HG03103 (cell line): ENCODE data around the gene SPATA2.

Experiments used
- ATAC-seq: cut with Tn5 transposase; IDR thresholded peaks from one replicate; pipeline ENCODE4 v1.9.1; 2021; ENCODE audit warnings: low read depth; ENCODE audit not compliant: unreplicated experiment

SPATA2 gene

DNA sequence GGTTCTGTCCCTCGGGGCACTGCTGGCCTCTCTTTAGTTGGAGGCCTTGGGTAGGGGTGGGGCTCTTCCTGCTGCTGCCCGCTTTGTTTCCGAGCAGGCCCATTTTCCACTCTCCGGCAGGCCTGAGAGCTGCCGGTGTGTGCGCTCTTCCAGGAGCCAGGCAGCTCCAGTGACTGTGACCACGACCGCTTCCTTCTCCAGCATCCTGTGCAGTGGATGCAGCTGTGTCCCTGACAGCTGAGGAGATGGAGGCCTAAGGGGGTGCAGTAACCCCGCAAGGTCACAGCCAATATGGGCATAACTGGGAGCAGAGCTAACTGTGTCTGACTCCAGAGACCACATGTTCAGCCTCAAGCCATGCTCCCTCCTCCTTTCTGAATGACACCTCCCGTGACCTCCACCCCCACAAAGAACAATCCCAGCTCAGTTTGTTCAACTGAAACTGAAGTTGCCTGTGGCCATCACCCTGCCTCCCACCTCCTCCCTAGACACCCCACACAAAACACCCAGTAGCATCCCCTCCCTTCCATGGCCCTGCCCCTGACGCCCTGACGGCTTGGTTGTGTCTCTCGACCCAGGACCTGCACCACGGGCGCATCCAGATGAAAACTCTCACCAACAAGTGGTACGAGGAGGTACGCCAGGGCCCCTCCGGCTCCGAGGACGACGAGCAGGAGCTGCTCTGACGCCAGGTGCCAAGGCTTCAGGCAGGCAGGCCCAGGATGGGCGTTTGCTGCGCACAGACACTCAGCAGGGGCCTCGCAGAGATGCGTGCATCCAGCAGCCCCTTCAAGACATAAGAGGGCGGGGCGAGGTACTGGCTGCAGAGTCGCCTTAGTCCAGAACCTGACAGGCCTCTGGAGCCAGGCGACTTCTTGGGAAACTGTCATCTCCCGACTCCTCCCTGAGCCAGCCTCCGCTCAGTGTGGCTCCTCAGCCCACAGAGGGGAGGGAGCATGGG lies 27.8 kb downstream of the SPATA2 start:
- ATAC-seq, result no peak

DNA sequence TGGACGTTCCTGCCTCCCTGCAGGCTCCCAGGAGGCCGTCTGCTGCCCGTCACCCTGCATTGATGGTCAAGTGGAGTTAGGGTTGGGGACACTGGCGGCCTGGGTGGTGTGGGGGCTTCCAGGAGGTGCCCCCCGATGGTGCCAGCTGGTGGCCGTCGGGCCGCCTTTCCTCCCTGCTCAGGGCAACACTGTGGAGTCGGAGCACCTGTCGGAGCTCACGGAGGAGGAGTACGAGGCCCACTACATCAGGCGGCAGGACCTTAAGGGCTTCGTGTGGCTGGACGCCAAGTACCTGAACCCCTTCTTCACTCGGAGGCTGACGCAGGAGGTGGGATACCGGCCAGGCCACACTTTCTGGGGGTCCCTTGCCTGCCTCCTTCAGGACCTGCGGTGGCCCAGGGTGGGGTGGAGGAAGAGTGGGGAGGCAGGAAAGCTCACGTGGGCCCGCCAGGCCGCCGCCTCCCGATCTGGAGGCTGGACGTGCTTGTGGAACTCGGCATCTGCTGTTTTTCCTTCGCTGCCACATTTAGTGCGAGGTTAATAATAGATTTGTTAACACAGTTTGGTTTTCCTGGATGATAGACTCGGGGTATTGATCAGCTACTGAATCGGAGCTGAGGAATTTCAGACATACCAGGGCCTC lies 28.6 kb downstream of the SPATA2 start:
- ATAC-seq, result no peak

DNA sequence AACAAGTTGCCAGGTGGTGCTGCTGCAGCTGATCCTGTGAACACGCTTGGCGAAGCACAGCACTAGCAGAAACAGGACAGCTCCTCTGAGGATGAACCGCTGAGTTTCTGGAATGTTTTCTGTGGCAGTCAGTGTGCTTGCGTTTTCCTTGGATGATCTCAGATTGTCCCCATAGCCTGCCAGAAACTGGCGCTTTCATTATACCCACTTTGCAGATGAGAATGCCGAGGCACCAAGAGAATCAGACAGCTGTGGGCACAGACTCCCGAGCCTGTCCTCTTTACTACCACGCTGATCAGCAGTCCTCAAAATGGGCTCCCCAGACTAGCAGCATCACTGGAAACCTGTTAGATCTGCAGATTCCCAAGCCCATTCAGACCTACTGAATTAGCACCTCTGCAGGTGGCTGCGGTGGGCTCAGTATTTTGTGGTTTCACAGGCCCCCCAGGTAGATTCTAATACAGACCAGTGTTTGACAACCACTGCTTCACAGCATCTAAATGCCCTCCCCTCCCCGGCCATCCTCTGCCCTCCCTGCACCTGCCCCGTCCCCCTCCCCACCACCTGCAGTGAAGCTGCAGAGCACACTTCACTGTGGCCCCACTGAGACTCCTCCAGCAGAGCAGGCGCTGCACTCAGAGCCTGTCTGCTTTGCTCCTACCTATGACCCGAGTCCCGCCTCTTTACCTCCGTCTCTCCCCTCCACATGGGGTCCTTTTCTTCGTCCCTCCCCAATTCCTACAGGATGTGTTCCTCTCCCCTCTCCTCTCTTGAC lies 29.6 kb downstream of the SPATA2 start:
- no peak for ATAC-seq

DNA sequence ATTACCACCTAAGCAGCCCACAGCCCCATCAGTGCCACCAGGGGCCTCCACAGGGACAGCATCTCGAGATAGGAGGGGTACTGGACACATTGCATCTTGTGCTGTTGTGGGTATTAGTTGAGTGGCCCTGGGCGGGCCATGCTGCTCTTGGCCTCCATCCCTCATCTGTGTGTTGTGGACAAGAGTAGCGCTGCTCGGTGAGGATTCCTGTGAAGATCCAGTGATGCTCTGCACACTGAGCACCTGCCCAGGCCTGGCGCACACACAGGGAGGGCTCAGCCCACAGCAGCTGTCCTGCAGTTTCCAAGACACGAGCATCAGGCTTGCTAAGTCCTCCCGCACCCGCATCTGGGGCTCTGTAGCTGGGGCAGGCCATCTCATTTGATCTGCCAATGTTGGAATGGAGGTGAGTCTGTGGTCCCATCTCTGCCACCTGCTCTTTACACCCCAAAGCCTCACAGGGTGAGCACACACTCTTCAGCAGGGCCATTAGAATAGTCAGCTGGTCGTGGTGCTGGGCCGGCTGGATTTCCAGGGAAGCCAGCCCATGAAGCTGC lies 32.0 kb downstream of the SPATA2 start:
- no peak for ATAC-seq

DNA sequence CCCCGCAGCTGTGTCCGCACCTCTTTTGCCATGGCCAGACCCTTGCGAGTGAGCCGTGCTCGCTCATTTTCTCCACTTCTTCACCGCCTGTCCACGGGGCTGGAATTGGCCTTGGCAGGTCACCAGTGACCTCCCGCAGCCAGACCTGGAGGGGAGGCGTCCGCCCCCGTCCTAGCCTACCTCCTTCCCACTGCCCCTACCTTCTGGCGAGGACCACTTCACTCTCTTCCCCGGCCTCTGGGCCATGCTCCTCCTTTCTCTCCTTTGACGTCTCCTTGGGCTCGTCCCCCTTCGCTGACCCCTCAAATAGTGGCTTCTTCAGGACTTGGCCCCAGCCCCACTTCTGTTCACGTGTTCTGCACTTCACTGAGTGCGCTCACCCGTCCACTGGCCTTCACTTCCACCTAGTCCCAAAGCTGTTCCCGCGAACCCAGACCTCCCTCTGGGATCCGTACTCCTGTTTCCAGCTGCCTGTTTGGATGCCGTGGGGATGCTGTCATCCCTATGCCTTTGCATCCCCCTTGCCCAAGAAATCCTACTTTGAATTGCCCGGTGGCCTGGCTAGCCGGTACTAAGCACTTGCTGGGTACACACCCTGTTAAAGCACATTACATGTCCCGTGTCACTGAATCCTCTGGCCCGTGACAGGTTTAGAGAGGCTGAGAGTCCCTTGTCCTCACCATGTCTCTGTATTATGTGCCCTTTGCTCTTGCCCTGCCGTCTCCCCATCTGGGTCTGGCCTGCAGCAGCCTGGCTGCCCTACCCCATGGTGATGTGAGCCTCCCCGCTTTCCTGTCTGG lies 33.0 kb downstream of the SPATA2 start:
- ATAC-seq, result no peak

DNA sequence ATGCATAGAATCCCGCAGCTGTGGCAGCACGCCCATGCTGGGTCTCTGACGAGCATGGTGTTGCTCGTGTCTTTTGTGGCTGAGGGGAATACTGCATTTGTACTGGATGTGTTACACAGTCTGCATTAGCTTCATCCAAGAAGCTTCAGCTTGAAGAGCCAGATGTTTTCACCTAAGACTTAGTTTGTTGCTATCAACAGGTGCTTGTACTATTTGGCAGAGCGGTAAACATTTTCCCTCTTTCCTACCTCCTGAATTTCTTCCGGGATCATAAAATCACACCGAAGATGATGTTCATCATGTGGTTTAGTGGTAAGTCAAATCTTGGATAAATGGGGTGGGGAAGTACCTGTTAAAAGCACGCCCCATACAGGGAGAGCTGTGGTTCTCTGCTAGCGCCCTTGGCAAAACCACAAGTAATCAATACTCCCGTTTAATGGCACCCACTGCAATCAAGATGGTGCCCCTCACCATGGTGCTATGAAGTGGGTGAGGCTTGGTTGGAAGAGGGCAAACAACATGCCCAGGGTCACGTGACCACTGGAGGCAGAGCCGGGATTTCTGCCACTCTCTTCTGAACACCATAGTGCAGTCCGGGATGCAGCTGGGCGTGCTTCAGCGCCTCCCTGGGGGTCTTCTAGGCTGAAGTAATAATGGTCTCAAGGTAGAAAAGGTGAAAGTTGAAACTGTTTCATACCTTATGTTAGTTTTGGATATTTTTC lies 34.4 kb downstream of the SPATA2 start:
- ATAC-seq, result no peak

DNA sequence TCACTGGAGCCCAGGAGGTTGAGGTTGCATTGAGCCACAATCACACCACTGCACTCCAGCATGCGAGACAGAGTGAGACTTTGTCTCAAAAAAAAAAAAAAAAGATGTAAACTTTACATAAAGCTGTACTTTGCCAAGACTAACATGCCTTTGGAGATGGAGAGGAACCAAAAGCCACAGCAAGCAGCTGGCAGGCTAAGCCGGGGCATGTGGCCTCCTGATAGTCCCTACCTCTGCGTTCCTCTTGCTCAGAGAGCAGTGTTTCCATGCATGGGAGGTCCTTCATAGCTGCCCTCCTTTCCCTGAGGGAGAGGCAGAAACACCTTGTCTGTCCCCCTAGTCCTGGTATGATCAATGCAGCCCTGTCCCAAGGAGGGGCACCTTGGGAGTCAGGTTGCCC lies 35.2 kb downstream of the SPATA2 start:
- ATAC-seq, result no peak

DNA sequence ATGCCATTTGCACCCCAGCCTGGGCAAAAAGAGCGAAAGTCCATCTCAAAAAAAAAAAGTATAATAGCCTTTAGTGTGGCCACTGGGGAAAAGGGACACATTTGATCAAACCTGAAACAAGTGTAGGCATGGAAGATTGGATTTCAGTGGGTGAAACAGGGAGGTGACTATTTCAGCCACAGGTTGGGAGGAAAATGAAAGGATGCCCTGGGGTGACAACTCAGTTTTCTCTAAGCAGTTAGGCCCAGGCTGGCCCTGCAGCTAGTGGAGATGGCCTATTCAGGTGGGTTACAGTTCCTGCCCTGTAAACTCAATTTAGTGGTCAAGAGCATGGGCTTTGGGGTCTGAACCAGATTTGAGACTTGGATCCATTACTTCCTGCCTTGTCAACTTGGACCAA lies 36.4 kb downstream of the SPATA2 start:
- no peak for ATAC-seq

DNA sequence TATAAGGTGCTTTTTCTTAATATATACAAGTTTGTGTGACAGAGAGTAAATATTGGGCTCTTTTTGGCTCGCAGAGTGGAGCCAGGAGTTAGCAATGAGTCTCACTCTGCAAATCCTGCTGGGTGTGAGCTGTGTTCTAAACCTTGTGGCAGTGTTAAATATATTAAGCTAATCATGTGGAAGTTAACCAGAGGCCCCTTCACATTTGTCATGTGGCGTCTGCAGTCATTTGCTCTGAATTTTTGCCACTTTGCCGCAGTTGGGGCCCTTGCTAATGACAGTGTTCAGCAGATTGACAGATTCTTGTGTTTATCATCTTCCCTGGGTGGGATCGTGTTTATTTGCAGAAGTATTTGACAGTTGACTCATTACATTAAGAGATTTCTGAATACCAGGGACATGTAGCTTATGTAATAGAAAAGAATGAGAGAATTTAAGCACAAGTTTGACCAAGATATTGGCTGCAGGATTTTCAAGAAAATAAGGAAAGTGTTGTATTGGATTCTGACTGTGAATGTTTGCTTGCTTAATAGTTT lies 37.9 kb downstream of the SPATA2 start:
- ATAC-seq, result no peak

DNA sequence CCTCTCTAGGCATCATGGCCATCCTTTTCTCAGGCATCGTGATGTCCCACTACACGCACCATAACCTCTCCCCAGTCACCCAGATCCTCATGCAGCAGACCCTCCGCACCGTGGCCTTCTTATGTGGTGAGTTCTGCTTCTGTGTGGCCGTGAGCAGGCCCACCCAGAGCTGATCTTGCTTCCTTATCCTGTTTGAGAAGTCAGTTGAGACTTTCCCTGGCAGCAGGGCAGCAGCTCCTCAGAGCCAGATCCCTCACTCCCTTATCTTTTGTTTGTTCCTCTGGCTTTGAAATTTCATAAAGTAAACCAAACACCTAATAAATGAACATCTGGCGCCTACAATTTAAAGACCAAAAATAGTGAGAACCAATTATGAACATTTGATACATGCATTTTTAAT lies 40.6 kb downstream of the SPATA2 start:
- no peak for ATAC-seq

DNA sequence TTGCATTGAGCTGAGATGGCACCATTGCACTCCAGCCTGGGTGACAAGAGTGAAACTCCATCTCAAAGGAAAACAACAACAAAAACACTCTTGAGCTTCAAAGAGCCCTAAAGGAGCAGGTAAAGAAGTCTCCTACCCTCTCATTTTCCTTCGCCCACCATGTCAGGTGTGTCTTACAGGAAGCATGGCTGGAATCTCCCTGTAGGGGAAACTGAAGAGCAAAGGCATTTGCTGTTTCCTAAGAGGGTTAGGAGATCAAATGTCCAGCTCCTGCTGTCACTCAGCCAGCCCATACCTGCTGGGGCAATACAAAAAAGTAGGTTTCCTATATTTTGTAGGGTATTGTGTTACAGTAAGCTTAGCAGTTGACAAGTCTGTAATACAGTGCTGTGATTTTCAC lies 43.3 kb downstream of the SPATA2 start:
- ATAC-seq, result no peak

DNA sequence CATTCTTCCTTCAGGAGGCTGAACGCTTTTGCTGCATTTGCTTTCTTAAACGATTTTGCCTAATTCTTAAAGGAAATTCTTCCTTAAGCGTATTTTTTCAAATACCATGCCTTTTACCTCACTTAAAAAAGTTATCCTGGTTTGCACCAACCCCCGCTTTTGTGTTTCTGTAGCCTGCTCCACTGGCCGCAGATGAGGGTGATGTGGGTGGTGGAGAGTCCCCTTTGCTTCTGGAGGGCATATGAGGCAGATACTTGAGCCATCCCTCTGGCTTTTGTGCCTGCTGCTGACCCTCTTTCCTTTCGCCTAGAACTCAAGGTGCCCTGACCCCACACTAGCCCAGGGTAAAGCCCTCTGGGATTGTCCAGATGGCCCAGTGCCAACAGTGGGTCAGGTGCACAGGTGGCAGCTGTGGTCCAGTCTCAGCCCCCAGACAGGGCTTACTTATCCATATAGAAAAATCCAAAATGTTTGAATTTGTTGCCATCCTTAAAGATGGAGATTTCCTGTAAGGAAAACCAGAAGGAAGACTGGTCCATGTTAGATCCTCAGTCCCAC lies 43.9 kb downstream of the SPATA2 start:
- ATAC-seq, result no peak

DNA sequence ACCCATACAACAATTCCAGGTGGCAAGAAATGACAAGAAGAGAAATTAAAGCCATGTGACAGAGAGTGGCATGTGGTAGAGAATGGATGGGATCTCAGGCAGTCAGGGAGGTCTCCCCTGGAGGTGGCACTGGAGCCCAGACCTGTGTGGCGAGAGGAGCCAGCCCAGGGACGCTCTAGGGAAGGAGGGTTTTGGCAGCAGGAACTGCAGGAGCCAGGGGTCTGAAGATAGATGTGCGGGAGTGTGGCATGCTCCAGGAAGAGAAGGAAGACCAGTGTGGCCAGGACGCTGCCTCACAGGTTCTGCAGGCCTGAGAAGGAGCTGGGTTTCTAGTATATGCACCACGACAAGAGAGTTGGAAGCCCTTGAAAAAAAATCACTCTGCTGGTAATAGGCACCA lies 45.1 kb downstream of the SPATA2 start:
- ATAC-seq, result no peak

DNA sequence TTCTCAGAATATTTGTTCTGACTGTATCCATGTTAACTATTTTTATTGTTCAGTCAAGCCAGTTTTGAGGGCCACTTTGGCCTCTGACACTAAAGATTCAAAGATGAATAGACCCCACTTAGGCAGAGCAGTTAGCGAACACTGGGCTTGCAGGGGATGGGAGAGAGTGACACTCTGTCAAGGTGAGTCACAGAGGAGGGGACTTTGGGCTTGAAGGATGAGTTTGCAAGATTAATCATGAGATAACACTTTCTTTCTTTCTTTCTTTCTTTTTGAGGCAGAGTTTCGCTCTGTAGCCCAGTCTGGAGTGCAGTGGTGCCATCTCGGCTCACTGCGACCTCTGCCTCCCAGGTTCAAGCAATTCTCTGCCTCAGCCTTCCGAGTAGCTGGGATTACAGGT lies 46.4 kb downstream of the SPATA2 start:
- no peak for ATAC-seq

DNA sequence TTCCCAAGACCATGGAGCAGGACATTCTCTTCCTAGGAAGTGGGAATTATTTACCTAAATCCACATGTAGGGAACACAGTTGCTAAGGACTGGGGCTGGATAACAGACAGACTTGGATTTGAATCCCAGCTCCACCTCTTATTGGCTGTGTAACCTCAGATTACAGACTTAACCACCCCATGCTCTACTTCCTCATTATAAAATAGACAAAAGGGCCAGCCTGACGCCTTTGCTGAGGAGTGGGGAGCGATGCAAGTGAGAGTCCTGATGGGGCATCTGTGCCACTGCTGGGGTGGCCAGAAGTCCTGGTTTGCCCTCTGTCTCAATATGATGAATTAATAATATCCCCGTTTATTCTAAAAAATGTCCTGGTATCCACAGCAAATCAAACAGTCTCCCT lies 46.8 kb downstream of the SPATA2 start:
- ATAC-seq, result no peak

DNA sequence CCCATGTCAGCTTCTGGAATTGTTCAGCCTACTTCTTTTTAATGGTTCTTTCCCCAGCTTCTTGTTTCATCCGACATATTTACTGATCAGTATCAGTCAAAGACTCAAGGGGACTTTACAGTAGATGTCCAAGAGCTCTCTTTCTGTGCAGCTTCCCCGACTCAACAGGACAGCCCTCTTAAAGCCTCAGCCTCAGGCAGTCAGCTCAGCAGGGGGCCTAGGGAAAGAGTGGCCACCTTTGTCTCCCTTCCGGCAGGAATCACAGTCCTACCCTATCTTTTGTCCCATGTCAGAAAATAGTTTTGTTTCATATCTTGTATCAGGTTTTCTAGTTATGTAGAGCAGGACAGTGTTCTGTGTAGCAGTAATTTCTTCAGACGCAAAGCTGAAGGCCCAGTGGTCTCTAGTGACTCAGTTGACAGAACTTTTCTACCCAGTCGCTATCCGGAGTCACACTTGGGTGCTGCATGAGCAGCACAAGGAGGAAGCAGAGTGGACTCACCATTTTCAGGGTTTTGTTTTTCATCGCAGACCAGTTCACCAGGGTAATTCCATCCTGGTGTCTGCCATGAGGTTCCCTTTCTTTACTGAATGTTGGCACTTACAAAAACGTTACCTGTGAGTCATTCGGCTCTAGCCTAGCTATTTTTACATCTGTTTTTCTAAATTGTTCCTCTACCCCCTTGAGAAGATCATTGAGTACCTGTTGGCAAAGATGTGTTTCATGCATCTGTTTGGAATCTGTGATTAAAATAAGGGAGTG lies 47.7 kb downstream of the SPATA2 start:
- no peak for ATAC-seq

DNA sequence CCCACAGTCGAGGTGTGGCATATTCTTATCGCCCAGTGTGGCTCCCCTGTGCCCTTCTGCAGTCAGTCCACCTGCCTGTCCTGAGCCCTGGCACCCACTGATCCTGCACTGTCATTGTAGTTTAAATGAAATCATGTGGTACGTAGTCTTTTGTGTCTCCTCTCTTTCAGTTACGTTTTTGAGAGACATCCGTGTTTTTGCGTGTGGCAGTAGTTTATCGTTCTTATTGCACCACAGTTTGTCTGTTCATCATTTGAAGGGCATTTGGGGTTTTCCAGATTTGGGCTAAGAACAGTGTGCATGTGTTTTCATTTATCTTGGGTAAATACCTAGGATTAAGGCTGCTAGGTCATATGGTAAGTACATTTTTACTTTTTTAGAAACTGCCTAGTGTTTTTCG lies 49.3 kb downstream of the SPATA2 start:
- no peak for ATAC-seq

DNA sequence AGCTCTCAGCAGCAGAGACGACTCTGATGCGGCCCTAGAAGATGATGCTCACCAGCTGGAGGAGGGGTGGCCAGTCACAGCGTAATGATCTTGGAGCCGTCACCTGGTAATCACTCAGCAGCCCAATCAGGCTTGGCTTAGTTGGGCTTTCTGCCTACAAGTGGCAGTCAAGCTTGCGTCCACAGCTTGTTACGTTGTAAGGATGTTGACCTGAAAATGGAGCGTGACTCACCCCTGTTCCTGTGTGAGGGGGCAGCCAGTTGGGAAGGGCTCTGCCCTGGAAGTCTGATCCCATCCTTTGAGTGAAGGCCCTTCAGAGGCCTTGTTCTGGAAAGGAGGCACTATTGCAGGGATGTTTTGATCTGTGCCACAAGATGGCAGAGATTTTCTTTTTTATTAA lies 49.8 kb downstream of the SPATA2 start:
- no peak for ATAC-seq
